WTC11 (cell line): ENCODE results near the gene TNFRSF1B. TPM values are rescaled to one million over a fixed set of nuclear protein-coding genes. Genes with fewer than 3 reads are reported as not detected.
A peak's percentile ranks its signal among the peaks of the same experiment; 100 is the strongest.

Experiments used
- ATAC-seq: fragments of 200-7000 bp; cut with Tn5 transposase; 2 replicates; pipeline ENCODE4 v1.10.0; 2021; ENCODE audit warnings: mild to moderate bottlenecking, moderate library complexity
- CTCF ChIA-PET: fragments of 300-600 bp; sonication (Branson Sonifier 250); formaldehyde crosslinking; loops from one replicate; lab custom pipeline; 2021; ENCODE audit warnings: antibody characterized with exemption; lab: Charles Lee
- POLR2A ChIA-PET: fragments of 350-600 bp; sonication (Branson Sonifier 250); formaldehyde crosslinking; loops from one replicate; lab custom pipeline; 2021; ENCODE audit warnings: antibody characterized with exemption; lab: Charles Lee
- DNase-seq: peaks from one replicate; pipeline ENCODE4 v3.0.0; 2021; ENCODE audit warnings: low spot score
- H3K27ac Mint-ChIP-seq: 2 replicates; pipeline ENCODE4 v1.8.0; 2021; ENCODE audit warnings: mixed read lengths
- H3K27me3 Mint-ChIP-seq: 2 replicates; pipeline ENCODE4 v1.8.0; 2021; ENCODE audit warnings: low read depth, mild to moderate bottlenecking, moderate library complexity, mixed read lengths
- H3K36me3 Mint-ChIP-seq: 2 replicates; pipeline ENCODE4 v1.8.0; 2021; ENCODE audit warnings: mixed read lengths
- H3K4me1 Mint-ChIP-seq: 2 replicates; pipeline ENCODE4 v1.8.0; 2022; ENCODE audit warnings: mixed read lengths
- H3K4me3 Mint-ChIP-seq: 2 replicates; pipeline ENCODE4 v1.8.0; 2021; ENCODE audit warnings: mild to moderate bottlenecking, moderate library complexity, mixed read lengths
- H3K9me3 Mint-ChIP-seq: 2 replicates; pipeline ENCODE4 v1.8.0; 2021; ENCODE audit warnings: mixed read lengths
- CREM ChIP-seq: sonication (generic); formaldehyde crosslinking; IDR thresholded peaks from 2 replicates; pipeline ENCODE4 v1.8.1; 2022; ENCODE audit warnings: mild to moderate bottlenecking, missing genetic modification reagents, moderate library complexity
- ETV6 ChIP-seq: sonication (generic); formaldehyde crosslinking; IDR thresholded peaks from 2 replicates; pipeline ENCODE4 v1.8.1; 2022; ENCODE audit warnings: mild to moderate bottlenecking, missing genetic modification reagents
- FOXP1 ChIP-seq: sonication (generic); formaldehyde crosslinking; IDR thresholded peaks from 2 replicates; pipeline ENCODE4 v1.8.0; 2022; ENCODE audit warnings: missing genetic modification reagents, mild to moderate bottlenecking, moderate library complexity, borderline replicate concordance
- NFATC4 ChIP-seq: fragments of 250-450 bp; sonication (Bioruptor Pico); IDR thresholded peaks from 2 replicates; pipeline ENCODE4 v1.9.0; 2021; ENCODE audit warnings: mild to moderate bottlenecking
- OVOL2 ChIP-seq: fragments of 250-450 bp; sonication (Bioruptor Pico); IDR thresholded peaks from 2 replicates; pipeline ENCODE4 v1.9.0; 2021; ENCODE audit warnings: mild to moderate bottlenecking, borderline replicate concordance
- SOX15 ChIP-seq: fragments of 250-450 bp; sonication (Bioruptor Pico); IDR thresholded peaks from 2 replicates; pipeline ENCODE4 v1.9.0; 2021; ENCODE audit warnings: mild to moderate bottlenecking
- ZBTB21 ChIP-seq: sonication (generic); formaldehyde crosslinking; IDR thresholded peaks from 2 replicates; pipeline ENCODE4 v1.8.1; 2023; ENCODE audit warnings: mild to moderate bottlenecking, missing genetic modification reagents, borderline replicate concordance
- ZNF121 ChIP-seq: sonication (generic); formaldehyde crosslinking; IDR thresholded peaks from 2 replicates; pipeline ENCODE4 v1.8.0; 2023; ENCODE audit warnings: missing genetic modification reagents
- ZNF263 ChIP-seq: sonication (generic); formaldehyde crosslinking; IDR thresholded peaks from 2 replicates; pipeline ENCODE4 v1.8.1; 2022; ENCODE audit warnings: low read depth, mild to moderate bottlenecking, moderate library complexity, missing genetic modification reagents
- ZNF396 ChIP-seq: fragments of 250-450 bp; sonication (Bioruptor Pico); IDR thresholded peaks from 2 replicates; pipeline ENCODE4 v1.8.0; 2021; ENCODE audit warnings: mild to moderate bottlenecking, moderate library complexity, borderline replicate concordance
- ZNF423 ChIP-seq: fragments of 250-450 bp; sonication (Bioruptor Pico); IDR thresholded peaks from 2 replicates; pipeline ENCODE4 v2.1.2; 2022; ENCODE audit warnings: mild to moderate bottlenecking, moderate library complexity
- ZNF671 ChIP-seq: fragments of 250-450 bp; sonication (Bioruptor Pico); IDR thresholded peaks from 2 replicates; pipeline ENCODE4 v1.8.0; 2021; ENCODE audit warnings: mild to moderate bottlenecking
- total RNA-seq: library from RNA; stranded (reverse); gene quantifications from 3 replicates; pipeline ENCODE4 v1.2.3, GENCODE V29; 2021
- TF ChIP-seq, protein P1 (sequence below): fragments of 250-450 bp; sonication (Bioruptor Pico); IDR thresholded peaks from 2 replicates; pipeline ENCODE4 v1.8.0; 2021; ENCODE audit warnings: mild to moderate bottlenecking
- TF ChIP-seq, protein P2 (sequence below): sonication (generic); formaldehyde crosslinking; IDR thresholded peaks from 2 replicates; pipeline ENCODE4 v1.8.1; 2022; ENCODE audit warnings: missing genetic modification reagents, borderline replicate concordance
- TF ChIP-seq, protein P3 (sequence below): sonication (generic); formaldehyde crosslinking; IDR thresholded peaks from 2 replicates; pipeline ENCODE4 v1.8.0; 2023; ENCODE audit warnings: missing genetic modification reagents, mild to moderate bottlenecking, borderline replicate concordance
- TF ChIP-seq, protein P4 (sequence below): sonication (generic); formaldehyde crosslinking; IDR thresholded peaks from 2 replicates; pipeline ENCODE4 v1.8.1; 2023; ENCODE audit warnings: mild to moderate bottlenecking, missing genetic modification reagents
- TF ChIP-seq, protein P5 (sequence below): sonication (generic); formaldehyde crosslinking; IDR thresholded peaks from 2 replicates; pipeline ENCODE4 v1.8.0; 2022; ENCODE audit warnings: mild to moderate bottlenecking, missing genetic modification reagents
- TF ChIP-seq, protein P6 (sequence below): sonication (generic); formaldehyde crosslinking; conservative IDR thresholded peaks from 2 replicates; pipeline ENCODE4 v1.8.1; 2022; ENCODE audit warnings: mild to moderate bottlenecking, missing genetic modification reagents
- TF ChIP-seq, protein P7 (sequence below): sonication (generic); formaldehyde crosslinking; IDR thresholded peaks from 2 replicates; pipeline ENCODE4 v1.8.0; 2023; ENCODE audit warnings: missing genetic modification reagents
- TF ChIP-seq, protein P8 (sequence below): sonication (generic); formaldehyde crosslinking; IDR thresholded peaks from 2 replicates; pipeline ENCODE4 v1.8.1; 2023; ENCODE audit warnings: mild to moderate bottlenecking, missing genetic modification reagents

Gene TNFRSF1B
- total RNA-seq, 1 experiment from 2014 or later = 2.7 TPM

DNA sequence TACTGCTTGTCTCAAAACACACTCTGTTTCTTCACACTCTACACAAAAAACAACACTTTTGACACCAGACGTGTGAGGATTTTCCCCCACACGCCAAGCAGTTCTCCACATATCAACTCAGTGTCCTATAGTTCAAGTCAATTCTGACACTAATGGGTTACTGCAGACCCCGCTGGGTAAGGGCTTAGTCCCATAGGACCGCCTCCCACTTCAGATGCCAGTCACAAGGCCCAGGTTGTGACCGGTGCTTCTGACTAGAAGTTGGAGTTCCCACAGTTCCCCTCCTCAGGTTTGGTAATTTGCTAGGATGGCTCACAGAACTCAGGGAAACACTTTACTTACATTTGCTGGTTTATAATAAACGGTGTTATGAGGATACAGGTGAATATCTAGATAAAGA is 83.0 kb downstream of the TNFRSF1B start:
- no peak for TF ChIP-seq SOX15 (CRISPR knock-in tag)
- TF ChIP-seq, protein P1, sequence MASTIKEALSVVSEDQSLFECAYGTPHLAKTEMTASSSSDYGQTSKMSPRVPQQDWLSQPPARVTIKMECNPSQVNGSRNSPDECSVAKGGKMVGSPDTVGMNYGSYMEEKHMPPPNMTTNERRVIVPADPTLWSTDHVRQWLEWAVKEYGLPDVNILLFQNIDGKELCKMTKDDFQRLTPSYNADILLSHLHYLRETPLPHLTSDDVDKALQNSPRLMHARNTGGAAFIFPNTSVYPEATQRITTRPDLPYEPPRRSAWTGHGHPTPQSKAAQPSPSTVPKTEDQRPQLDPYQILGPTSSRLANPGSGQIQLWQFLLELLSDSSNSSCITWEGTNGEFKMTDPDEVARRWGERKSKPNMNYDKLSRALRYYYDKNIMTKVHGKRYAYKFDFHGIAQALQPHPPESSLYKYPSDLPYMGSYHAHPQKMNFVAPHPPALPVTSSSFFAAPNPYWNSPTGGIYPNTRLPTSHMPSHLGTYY = no peak
- no peak for TF ChIP-seq CREM (CRISPR knock-in tag)
- TF ChIP-seq FOXP1 = no peak
- TF ChIP-seq, protein P2, sequence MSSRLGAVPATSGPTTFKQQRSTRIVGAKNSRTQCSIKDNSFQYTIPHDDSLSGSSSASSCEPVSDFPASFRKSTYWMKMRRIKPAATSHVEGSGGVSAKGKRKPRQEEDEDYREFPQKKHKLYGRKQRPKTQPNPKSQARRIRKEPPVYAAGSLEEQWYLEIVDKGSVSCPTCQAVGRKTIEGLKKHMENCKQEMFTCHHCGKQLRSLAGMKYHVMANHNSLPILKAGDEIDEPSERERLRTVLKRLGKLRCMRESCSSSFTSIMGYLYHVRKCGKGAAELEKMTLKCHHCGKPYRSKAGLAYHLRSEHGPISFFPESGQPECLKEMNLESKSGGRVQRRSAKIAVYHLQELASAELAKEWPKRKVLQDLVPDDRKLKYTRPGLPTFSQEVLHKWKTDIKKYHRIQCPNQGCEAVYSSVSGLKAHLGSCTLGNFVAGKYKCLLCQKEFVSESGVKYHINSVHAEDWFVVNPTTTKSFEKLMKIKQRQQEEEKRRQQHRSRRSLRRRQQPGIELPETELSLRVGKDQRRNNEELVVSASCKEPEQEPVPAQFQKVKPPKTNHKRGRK = no peak
- TF ChIP-seq, protein P3, sequence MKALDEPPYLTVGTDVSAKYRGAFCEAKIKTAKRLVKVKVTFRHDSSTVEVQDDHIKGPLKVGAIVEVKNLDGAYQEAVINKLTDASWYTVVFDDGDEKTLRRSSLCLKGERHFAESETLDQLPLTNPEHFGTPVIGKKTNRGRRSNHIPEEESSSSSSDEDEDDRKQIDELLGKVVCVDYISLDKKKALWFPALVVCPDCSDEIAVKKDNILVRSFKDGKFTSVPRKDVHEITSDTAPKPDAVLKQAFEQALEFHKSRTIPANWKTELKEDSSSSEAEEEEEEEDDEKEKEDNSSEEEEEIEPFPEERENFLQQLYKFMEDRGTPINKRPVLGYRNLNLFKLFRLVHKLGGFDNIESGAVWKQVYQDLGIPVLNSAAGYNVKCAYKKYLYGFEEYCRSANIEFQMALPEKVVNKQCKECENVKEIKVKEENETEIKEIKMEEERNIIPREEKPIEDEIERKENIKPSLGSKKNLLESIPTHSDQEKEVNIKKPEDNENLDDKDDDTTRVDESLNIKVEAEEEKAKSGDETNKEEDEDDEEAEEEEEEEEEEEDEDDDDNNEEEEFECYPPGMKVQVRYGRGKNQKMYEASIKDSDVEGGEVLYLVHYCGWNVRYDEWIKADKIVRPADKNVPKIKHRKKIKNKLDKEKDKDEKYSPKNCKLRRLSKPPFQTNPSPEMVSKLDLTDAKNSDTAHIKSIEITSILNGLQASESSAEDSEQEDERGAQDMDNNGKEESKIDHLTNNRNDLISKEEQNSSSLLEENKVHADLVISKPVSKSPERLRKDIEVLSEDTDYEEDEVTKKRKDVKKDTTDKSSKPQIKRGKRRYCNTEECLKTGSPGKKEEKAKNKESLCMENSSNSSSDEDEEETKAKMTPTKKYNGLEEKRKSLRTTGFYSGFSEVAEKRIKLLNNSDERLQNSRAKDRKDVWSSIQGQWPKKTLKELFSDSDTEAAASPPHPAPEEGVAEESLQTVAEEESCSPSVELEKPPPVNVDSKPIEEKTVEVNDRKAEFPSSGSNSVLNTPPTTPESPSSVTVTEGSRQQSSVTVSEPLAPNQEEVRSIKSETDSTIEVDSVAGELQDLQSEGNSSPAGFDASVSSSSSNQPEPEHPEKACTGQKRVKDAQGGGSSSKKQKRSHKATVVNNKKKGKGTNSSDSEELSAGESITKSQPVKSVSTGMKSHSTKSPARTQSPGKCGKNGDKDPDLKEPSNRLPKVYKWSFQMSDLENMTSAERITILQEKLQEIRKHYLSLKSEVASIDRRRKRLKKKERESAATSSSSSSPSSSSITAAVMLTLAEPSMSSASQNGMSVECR (CRISPR knock-in tag) = no peak
- POLR2A ChIA-PET = no interaction called here
- Mint-ChIP-seq H3K9me3 (no peaks in the 10 kb centered on the region), H3K27ac (peak overlapping the region; percentile 83), H3K27me3 (no peaks in the 10 kb centered on the region), H3K4me1 (peaks cover 16% of the 10 kb centered on the region), H3K4me3 (no peak overlapping the region), H3K36me3 (peaks cover 38% of the 10 kb centered on the region)
- CTCF ChIA-PET = interaction anchor here (0.6 to 1.6 kb wide), 2 partner anchors 10 to 26 kb away, joined by 3 to 5 read pairs; no protein-coding TSS in a partner anchor
- peak; percentile 73 for ATAC-seq
- DNase-seq = no peak

DNA sequence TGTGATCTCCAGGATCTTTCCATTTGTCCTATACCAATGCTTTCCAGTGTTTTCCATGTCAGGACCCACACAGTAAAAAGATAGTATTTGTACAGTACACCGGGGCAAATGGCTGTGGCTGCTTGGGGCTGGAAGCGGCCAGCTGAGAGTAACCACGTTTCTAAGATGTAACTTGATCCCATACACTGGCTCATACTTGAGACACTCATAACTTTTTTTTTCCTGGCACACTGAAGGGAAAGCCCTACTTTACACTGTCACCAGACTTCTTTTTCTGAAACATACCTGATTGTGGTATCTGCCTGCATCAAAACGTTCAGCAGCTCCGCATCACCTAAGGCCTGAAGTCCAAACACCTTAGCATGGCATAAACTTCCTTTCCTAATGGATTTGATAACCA is 84.7 kb downstream of the TNFRSF1B start:
- no peaks in the 10 kb centered on the region for H3K9me3 Mint-ChIP-seq
- CTCF ChIA-PET = interaction anchor here (1.9 kb wide), 1 partner anchor 25 kb away, joined by 5 read pairs; no protein-coding TSS in a partner anchor
- peak overlapping the region; percentile 39; the same call in 1 of the 2 replicates for H3K27ac Mint-ChIP-seq
- H3K4me1 Mint-ChIP-seq = peaks cover 16% of the 10 kb centered on the region
- peaks cover 31% of the 10 kb centered on the region for H3K36me3 Mint-ChIP-seq
- no peak for TF ChIP-seq SOX15 (CRISPR knock-in tag)
- TF ChIP-seq ZNF671 (CRISPR knock-in tag) = no peak
- no peak for TF ChIP-seq ZNF263
- no peak for TF ChIP-seq ETV6 (CRISPR knock-in tag)
- TF ChIP-seq ZNF396 (CRISPR knock-in tag) = no peak
- no peak for TF ChIP-seq ZBTB21 (CRISPR knock-in tag)
- TF ChIP-seq, all 79 proteins: peak for 0
- no peaks in the 10 kb centered on the region for H3K27me3 Mint-ChIP-seq
- no peak overlapping the region for H3K4me3 Mint-ChIP-seq
- DNase-seq (no peak), ATAC-seq (no peak)
- POLR2A ChIA-PET = interaction anchor here (0.6 kb wide), 1 partner anchor 75 kb away, joined by 4 read pairs; no protein-coding TSS in a partner anchor

DNA sequence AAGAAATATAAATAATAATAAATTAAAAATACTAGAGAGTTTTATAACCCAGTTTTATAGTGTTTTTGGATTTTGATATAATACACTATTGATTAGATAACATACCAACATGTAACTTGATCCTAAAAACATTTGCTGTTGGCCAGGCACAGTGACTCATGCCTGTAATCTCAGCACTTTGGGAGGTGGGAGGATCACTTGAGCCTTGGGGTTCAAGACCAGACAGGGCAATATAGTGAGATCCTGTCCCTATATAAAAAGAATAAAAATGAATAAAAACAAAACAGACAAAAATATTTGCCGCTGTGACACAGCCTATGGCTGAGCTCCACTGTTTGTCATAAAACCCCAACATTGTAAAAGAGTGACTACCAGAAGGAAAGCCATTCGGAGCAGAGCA is 89.1 kb downstream of the TNFRSF1B start:
- no peak overlapping the region for H3K4me3 Mint-ChIP-seq
- H3K27me3 Mint-ChIP-seq = no peaks in the 10 kb centered on the region
- no peak overlapping the region for H3K27ac Mint-ChIP-seq
- ChIA-PET POLR2A (interaction anchor here (0.7 kb wide), 1 partner anchor 78 kb away, joined by 4 read pairs; no protein-coding TSS in a partner anchor), CTCF (no interaction called here)
- H3K36me3 Mint-ChIP-seq = peaks cover 31% of the 10 kb centered on the region
- no peaks in the 10 kb centered on the region for H3K9me3 Mint-ChIP-seq
- H3K4me1 Mint-ChIP-seq = no peaks in the 10 kb centered on the region
- no peak for DNase-seq
- ATAC-seq = no peak
- TF ChIP-seq ZNF121 (CRISPR knock-in tag) (no peak), ZNF423 (CRISPR knock-in tag) (no peak), ZNF263 (no peak), NFATC4 (no peak), OVOL2 (CRISPR knock-in tag) (no peak)
- TF ChIP-seq, protein P4, sequence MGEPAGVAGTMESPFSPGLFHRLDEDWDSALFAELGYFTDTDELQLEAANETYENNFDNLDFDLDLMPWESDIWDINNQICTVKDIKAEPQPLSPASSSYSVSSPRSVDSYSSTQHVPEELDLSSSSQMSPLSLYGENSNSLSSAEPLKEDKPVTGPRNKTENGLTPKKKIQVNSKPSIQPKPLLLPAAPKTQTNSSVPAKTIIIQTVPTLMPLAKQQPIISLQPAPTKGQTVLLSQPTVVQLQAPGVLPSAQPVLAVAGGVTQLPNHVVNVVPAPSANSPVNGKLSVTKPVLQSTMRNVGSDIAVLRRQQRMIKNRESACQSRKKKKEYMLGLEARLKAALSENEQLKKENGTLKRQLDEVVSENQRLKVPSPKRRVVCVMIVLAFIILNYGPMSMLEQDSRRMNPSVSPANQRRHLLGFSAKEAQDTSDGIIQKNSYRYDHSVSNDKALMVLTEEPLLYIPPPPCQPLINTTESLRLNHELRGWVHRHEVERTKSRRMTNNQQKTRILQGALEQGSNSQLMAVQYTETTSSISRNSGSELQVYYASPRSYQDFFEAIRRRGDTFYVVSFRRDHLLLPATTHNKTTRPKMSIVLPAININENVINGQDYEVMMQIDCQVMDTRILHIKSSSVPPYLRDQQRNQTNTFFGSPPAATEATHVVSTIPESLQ (CRISPR knock-in tag) = no peak
- TF ChIP-seq, protein P5, sequence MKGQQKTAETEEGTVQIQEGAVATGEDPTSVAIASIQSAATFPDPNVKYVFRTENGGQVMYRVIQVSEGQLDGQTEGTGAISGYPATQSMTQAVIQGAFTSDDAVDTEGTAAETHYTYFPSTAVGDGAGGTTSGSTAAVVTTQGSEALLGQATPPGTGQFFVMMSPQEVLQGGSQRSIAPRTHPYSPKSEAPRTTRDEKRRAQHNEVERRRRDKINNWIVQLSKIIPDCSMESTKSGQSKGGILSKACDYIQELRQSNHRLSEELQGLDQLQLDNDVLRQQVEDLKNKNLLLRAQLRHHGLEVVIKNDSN (CRISPR knock-in tag) = no peak
- TF ChIP-seq, protein P6, sequence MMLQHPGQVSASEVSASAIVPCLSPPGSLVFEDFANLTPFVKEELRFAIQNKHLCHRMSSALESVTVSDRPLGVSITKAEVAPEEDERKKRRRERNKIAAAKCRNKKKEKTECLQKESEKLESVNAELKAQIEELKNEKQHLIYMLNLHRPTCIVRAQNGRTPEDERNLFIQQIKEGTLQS (CRISPR knock-in tag) = no peak
- TF ChIP-seq, protein P7, sequence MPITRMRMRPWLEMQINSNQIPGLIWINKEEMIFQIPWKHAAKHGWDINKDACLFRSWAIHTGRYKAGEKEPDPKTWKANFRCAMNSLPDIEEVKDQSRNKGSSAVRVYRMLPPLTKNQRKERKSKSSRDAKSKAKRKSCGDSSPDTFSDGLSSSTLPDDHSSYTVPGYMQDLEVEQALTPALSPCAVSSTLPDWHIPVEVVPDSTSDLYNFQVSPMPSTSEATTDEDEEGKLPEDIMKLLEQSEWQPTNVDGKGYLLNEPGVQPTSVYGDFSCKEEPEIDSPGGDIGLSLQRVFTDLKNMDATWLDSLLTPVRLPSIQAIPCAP (CRISPR knock-in tag) = no peak
- TF ChIP-seq, protein P8, sequence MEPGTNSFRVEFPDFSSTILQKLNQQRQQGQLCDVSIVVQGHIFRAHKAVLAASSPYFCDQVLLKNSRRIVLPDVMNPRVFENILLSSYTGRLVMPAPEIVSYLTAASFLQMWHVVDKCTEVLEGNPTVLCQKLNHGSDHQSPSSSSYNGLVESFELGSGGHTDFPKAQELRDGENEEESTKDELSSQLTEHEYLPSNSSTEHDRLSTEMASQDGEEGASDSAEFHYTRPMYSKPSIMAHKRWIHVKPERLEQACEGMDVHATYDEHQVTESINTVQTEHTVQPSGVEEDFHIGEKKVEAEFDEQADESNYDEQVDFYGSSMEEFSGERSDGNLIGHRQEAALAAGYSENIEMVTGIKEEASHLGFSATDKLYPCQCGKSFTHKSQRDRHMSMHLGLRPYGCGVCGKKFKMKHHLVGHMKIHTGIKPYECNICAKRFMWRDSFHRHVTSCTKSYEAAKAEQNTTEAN = no peak
